SK-N-SH (cell line): ENCODE measurements around the gene RPS6KL1. TPM values are rescaled to one million over a fixed set of nuclear protein-coding genes. Genes with fewer than 3 reads are reported as not detected.

Source experiments
- polyA plus RNA-seq, 3 experiments: library from polyadenylated mRNA; depleted of rRNA; stranded (reverse); fragments of >200 nt; gene quantifications; 2 replicates each; pipeline ENCODE4 v1.2.3, GENCODE V29; 2012

RPS6KL1 gene
- polyA plus RNA-seq, 1 of the 3 experiments (the other 2 are of a cell fraction), result 2.5 TPM

Other genes with a start within 250 kb of the RPS6KL1 start
- gene AREL1, start 210.2 kb downstream of the RPS6KL1 start, polyA plus RNA-seq (2012; rRNA removed), result 35.1 and 50.8 TPM in 2 replicates
- 42.6 and 56.7 TPM in 2 replicates for gene FCF1, start 210.1 kb downstream of the RPS6KL1 start, polyA plus RNA-seq (2012; rRNA removed)
- 9.4 and 14.0 TPM in 2 replicates for gene YLPM1, start 159.9 kb downstream of the RPS6KL1 start, polyA plus RNA-seq (2012; rRNA removed)
- gene PROX2, start 47.1 kb downstream of the RPS6KL1 start, polyA plus RNA-seq (2012; rRNA removed), result not detected in 2 replicates
- gene DLST, start 41.3 kb downstream of the RPS6KL1 start, polyA plus RNA-seq (2012; rRNA removed), result 92.3 and 117 TPM in 2 replicates
- gene PGF, start 32.3 kb upstream of the RPS6KL1 start, polyA plus RNA-seq (2012; rRNA removed), result 2.3 and 4.4 TPM in 2 replicates
- 111 and 125 TPM in 2 replicates for gene EIF2B2, start 79.7 kb upstream of the RPS6KL1 start, polyA plus RNA-seq (2012; rRNA removed)
- gene MLH3, start 128.2 kb upstream of the RPS6KL1 start, polyA plus RNA-seq (2012; rRNA removed), result 3.8 and 4.7 TPM in 2 replicates
- gene ACYP1, start 140.8 kb upstream of the RPS6KL1 start, polyA plus RNA-seq (2012; rRNA removed), result 53.5 and 70.1 TPM in 2 replicates
- 1.2 and 1.4 TPM in 2 replicates for gene ZC2HC1C, start 146.4 kb upstream of the RPS6KL1 start, polyA plus RNA-seq (2012; rRNA removed)
- 48.1 and 53.3 TPM in 2 replicates for gene NEK9, start 203.8 kb upstream of the RPS6KL1 start, polyA plus RNA-seq (2012; rRNA removed)